WERI-Rb-1 (cell line): ENCODE results near the gene RHCG.

ENCODE experiments used
- DNase-seq: peaks from one replicate; pipeline ENCODE4 v3.0.0-alpha.2; 2020
- H3K27ac ChIP-seq: fragments of 250-450 bp; sonication (Bioruptor Pico); 2 replicates; pipeline ENCODE4 v1.5.1; 2020; ENCODE audit warnings: mild to moderate bottlenecking, moderate library complexity
- H3K27me3 ChIP-seq: fragments of 250-450 bp; sonication (Bioruptor Pico); 2 replicates; pipeline ENCODE4 v1.5.1; 2021; ENCODE audit warnings: mild to moderate bottlenecking, low read depth, moderate library complexity; ENCODE audit not compliant: insufficient read depth, severe bottlenecking
- H3K36me3 ChIP-seq: fragments of 250-450 bp; sonication (Bioruptor Pico); 2 replicates; pipeline ENCODE4 v1.5.1; 2020; ENCODE audit warnings: mild to moderate bottlenecking, moderate library complexity
- H3K4me3 ChIP-seq: 2 replicates; pipeline ENCODE4 v1.5.1; 2011; ENCODE audit warnings: low read depth, mild to moderate bottlenecking, control low read depth, low read length
- H3K9me3 ChIP-seq: fragments of 250-450 bp; sonication (Bioruptor Pico); 2 replicates; pipeline ENCODE4 v1.5.1; 2021; ENCODE audit warnings: mild to moderate bottlenecking, moderate library complexity; ENCODE audit not compliant: severe bottlenecking
- TF ChIP-seq, protein P1 (sequence below): IDR thresholded peaks from 2 replicates; pipeline ENCODE4 v1.5.1; 2011; ENCODE audit warnings: low read depth, mild to moderate bottlenecking, control low read depth, inconsistent platforms, low read length

The RHCG gene

DNA sequence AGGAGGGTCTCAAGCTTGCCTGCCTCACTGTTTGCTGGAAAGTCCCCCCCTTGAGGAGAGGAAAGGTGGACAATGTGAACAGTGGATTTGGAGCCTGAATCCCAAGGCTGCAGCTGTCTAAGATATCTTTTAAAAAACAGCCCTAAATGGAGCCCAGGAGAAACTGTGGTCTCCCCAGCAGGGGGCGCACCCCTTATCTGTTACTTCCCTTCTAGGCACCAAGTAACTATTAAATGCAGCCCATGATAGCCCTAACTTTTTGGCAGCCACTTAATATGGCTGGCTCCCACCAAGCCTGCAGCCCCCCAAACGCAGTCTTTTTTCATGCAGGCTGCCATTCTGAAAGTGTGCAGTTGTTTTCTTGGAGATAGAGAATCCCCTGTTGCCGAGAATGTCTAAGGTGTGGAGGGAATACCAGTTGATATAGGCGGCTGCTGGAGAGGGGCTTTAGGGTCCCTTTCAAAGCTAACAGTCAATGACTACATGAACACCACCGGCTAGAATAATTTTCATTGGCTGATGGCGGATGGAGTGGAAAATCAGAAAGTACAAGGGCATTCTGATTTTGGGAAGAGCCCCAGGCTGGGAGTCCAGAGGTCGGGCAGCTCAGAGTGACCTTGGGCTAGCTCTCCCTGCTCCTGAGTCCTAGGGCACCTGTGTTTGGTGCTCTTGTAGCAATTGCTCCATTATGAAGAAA, 1.3 kb downstream of the RHCG start:
- TF ChIP-seq, protein P1, sequence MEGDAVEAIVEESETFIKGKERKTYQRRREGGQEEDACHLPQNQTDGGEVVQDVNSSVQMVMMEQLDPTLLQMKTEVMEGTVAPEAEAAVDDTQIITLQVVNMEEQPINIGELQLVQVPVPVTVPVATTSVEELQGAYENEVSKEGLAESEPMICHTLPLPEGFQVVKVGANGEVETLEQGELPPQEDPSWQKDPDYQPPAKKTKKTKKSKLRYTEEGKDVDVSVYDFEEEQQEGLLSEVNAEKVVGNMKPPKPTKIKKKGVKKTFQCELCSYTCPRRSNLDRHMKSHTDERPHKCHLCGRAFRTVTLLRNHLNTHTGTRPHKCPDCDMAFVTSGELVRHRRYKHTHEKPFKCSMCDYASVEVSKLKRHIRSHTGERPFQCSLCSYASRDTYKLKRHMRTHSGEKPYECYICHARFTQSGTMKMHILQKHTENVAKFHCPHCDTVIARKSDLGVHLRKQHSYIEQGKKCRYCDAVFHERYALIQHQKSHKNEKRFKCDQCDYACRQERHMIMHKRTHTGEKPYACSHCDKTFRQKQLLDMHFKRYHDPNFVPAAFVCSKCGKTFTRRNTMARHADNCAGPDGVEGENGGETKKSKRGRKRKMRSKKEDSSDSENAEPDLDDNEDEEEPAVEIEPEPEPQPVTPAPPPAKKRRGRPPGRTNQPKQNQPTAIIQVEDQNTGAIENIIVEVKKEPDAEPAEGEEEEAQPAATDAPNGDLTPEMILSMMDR = peak; percentile 63
- no peak overlapping the region for H3K4me3 ChIP-seq
- no peaks in the 10 kb centered on the region for H3K27me3 ChIP-seq
- H3K27ac ChIP-seq = no peak overlapping the region
- no peaks in the 10 kb centered on the region for H3K9me3 ChIP-seq
- peak; percentile 50 for DNase-seq
- no peaks in the 10 kb centered on the region for H3K36me3 ChIP-seq

GRCh38 chr15:89494031-89494430, 2.4 kb downstream of the RHCG start:
- H3K27ac ChIP-seq = no peak overlapping the region
- H3K9me3 ChIP-seq = no peaks in the 10 kb centered on the region
- TF ChIP-seq, protein P1 = no peak
- no peak for DNase-seq
- H3K27me3 ChIP-seq = no peaks in the 10 kb centered on the region
- no peak overlapping the region for H3K4me3 ChIP-seq
- H3K36me3 ChIP-seq = no peaks in the 10 kb centered on the region

DNA sequence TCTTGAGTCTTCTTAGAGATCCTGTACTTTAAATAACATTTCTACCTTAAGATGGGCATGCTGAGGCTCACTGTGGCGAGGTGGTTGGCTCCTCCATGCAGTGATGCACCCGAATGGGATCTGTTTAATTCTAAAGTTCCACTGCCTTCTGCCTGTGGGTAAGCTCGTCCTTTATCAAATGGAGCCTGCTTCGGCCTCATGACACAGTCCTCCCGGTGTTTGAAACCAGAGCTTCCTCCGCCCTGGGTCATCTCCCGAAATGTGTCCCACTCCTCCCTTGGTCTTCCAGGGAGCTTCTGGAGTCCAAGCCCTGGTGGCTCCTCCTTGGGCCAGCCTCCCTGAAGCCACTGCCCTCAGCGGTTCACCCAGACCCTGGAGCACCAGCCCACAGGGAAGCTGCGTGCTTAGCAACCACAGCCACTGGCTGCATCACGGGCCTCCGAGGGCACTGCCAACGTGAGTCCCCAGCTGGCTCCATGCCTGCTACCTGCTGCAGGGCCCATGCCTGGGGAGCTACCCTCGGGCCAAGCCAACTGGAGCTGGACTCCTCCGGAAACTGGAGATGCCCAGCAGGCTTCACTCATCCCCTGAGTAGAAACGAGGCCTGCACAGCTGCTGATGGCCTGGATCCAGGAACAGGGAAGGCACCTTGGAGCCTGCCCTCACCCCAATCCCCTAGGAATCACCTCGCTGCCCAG, 3.3 kb downstream of the RHCG start:
- Histone ChIP-seq H3K27ac (no peak overlapping the region), H3K36me3 (no peaks in the 10 kb centered on the region), H3K27me3 (no peaks in the 10 kb centered on the region), H3K4me3 (no peak overlapping the region), H3K9me3 (no peaks in the 10 kb centered on the region)
- no peak for DNase-seq
- TF ChIP-seq, protein P1 = no peak

DNA sequence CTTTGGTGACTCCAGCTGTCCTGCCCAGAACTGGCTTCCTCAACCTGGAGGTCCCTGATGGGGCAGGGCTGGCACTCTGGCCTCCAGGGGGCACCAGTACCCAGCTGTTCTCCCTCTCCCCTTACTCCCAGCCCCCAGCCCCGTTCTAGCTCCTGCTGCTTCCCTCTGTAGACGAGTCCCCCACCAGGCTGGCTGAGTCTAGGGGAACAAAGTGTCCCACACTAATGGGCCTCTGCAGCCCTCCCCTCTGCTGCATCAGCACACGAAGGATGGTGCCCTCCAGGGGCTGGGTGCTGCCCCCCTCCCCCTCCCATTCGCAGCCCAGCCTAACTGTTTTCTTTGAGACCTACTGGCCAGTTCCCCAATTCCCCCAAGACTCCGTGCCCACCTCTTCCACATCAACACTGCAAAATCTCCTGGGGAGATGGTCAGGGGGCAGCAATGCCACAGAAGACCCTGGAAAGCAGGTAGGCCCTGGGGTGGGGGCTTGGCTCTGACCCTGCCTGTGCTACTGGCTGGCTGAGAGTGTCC, 4.2 kb downstream of the RHCG start:
- DNase-seq = peak; percentile 63

GRCh38 chr15:89490814-89491315, 5.5 kb downstream of the RHCG start:
- DNase-seq = no peak
- H3K27ac ChIP-seq = no peak overlapping the region
- TF ChIP-seq, protein P1 = no peak
- no peaks in the 10 kb centered on the region for H3K9me3 ChIP-seq
- no peak overlapping the region for H3K4me3 ChIP-seq
- no peaks in the 10 kb centered on the region for H3K36me3 ChIP-seq
- no peaks in the 10 kb centered on the region for H3K27me3 ChIP-seq

More for the DNA sequence above, 4.2 kb downstream of the RHCG start:
- H3K27ac ChIP-seq = no peak overlapping the region
- no peak overlapping the region for H3K4me3 ChIP-seq
- H3K27me3 ChIP-seq = no peaks in the 10 kb centered on the region
- TF ChIP-seq, protein P1 = peak; percentile 80
- H3K9me3 ChIP-seq = no peaks in the 10 kb centered on the region
- no peaks in the 10 kb centered on the region for H3K36me3 ChIP-seq
